NCI-H1092 (cell line): ENCODE results near the gene ATG13.
"Not testable (repeated sequence)": the region's sequence is repeated elsewhere in the genome, so short reads cannot be mapped to it uniquely, and the experiment has no call there.

Experiments used
- DNase-seq: peaks from one replicate; lab custom pipeline; 2025; lab: John Stamatoyannopoulos, UW

ATG13 gene

DNA sequence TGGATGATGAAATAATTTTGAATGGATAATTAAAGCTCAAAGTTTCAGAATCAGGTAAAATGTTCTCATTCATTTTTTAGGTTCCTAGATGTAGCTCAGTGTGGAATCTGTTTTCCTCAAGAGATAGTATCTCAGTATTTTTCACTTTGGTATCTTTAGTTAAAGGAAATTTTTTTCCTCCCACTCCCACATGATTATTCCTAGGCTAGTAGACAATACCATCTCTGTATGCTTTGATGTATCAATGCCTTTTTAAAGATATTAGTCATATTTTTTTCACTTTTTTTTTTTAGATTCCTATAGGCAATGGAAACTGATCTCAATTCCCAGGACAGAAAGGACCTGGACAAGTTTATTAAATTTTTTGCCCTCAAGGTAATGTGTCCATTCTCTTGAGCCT, 26.6 kb downstream of the ATG13 start:
- DNase-seq = no peak

DNA sequence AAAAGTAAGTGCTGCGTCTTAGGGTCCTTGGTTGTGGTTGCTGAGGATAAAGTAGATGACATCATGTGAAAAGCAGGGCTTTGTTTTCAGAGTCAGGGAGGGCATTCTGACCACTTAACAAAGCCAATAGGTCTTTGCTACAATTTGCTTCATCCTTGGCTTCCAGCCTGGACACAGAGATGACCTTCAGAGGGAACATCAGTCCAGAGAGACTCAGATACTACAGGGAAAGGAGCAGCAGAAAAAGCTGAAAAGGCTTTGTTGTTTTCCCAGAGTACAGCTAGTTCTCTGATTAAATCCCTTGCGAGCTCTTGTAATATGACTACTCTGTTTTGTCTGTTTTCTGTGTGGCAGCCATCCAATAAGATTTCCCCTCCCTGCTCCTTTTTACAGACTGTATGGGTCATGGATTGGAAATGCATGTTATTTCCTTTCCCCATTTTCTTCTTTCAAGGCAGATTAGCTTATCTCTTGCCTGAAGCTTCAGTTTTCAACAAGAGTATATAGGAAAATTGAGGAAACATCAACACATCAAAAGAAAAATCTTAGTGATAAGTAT, 31.9 kb downstream of the ATG13 start:
- DNase-seq = no peak

- DNase-seq = no peak
Measured at GRCh38 chr11:46655631-46656030, 38.3 kb downstream of the ATG13 start.

GRCh38 chr11:46657186-46657585, 39.8 kb downstream of the ATG13 start:
- no peak for DNase-seq

DNA sequence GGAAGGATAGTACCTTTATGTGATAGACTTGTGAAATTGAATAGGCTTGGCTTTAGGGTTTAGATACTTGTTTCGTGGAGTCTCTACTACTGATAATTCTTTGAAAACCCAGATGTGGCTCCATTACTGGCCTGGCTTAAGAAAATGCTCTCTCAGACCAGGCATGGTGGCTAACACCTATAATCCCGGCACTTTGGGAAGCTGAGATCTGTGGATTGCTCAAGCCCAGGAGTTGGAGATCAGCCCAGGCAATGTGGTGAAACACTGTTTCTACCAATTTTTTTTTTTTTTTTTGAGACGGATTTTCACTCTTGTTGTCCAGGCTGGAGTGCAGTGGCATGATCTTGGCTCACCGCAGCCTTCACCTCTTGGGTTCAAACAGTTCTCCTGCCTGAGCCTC, 40.9 kb downstream of the ATG13 start:
- no peak for DNase-seq

- no peak for DNase-seq
Measured at GRCh38 chr11:46659908-46660307, 42.6 kb downstream of the ATG13 start.

GRCh38 chr11:46661836-46662235, 44.5 kb downstream of the ATG13 start:
- no peak for DNase-seq

DNA sequence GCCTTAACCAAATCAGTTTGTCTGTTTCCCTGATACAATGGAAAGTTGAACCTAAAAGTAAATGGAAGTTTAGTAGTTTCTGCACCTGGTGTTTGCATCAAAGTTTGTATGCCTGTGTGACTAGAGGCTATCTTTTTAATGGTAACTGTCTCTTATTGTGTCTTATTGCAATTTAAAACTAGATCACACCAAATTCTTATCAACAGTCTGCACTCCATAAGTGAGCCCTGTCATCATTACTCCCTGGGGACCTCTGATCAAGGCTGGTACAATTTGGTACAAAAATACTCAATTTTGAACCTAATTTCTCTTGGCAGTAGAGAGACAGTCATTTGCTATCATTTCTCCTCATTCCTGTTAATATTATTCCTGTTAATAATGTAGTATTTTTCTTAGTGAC, 45.0 kb downstream of the ATG13 start:
- no peak for DNase-seq

DNA sequence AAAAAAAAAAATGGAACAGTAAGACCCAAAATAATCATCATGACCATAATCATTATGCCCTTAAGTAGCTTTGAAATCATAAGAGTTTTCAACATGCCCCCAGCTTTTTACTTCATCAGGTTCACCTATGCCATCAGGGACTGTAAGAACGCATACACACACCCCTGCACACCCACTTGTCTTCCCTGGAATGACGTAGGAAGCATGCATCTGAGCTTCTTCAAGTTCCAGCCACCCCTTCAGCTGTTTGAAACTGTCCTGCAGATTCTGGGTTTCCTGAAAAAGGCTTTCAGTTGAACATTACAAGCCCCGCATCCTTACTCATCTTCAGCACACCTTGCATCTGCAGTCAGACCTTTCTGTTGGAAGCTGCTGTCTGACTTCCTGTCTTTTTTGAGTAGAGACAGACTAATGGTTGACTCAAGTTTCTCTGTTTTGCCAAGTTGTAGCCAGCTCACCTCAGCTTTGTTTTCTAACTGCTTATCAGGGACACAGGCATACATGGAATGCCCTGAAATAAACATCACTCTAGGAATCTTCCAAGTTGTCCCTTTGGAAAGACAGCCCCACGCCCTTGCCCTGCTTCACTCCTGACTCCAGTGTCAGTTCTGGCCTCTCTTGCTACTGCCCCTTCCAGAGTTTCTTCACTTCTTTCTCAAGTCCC, 46.1 kb downstream of the ATG13 start:
- no peak for DNase-seq

DNA sequence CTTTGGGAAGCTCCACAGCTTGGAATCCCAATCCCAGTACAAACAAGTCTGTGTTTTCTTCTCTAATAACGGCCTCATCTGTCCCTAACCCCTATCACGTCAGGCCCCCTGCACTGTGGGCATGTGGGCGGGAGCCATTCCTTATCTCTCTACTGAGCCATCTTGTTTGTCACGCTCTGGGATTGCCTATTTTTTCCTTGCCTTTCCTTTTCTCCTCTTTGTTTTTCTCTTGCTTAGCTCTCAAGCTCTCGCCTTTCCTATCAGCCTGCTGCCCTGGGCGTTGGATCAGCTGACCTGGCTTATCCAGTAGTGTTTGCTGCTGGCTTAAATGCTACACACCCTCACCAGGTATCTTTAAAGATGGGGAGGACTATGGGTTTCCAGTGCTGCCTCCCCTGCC, 47.3 kb downstream of the ATG13 start:
- no peak for DNase-seq

DNA sequence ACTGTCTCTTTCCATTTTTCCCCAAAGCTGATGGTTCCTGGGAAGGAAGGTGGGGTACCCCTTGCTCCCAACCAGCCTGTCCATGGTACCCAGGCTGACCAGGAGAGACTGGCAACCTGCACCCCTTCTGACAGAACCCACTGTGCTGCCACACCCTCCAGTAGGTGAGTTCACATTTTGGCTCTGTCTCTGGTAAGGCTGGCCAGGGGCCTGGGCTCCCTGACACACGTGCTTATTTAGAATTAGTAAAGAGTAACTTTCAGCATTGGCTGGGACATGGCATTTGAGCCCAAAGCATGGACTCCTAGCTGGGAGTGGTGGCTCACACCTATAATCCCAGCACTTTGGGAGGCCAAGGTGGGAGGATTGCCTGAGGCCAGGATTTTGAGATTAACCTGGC, 48.0 kb downstream of the ATG13 start:
- no peak for DNase-seq

- no peak for DNase-seq
Measured at GRCh38 chr11:46666516-46666915, 49.2 kb downstream of the ATG13 start.

DNA sequence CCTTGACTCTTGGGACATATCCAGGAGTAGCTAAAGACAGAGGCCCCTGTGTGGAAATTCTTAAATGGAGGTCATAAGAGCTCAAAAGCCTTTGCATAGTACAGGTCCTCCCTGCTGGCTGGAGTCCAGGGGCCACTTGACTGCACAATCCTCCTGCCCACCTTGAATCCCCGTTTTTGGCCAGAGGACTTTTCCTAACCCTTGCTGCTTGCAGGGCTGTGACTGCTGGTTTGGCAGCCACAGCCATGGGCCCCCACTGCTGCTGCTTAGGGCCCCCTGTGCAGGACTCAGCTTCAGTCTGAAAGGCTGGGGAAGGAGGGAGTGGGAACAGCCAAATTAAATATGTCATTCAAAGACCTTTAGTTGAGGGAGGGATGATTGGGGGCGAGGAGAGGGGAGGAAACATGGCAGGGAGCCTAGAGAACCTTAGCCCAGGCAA, 49.7 kb downstream of the ATG13 start:
- no peak for DNase-seq

GRCh38 chr11:46668480-46669085, 51.2 kb downstream of the ATG13 start:
- DNase-seq = no peak

- no peak for DNase-seq
Measured at GRCh38 chr11:46669711-46670139, 52.4 kb downstream of the ATG13 start.

GRCh38 chr11:46670521-46670920, 53.2 kb downstream of the ATG13 start:
- not testable (repeated sequence) for DNase-seq

DNA sequence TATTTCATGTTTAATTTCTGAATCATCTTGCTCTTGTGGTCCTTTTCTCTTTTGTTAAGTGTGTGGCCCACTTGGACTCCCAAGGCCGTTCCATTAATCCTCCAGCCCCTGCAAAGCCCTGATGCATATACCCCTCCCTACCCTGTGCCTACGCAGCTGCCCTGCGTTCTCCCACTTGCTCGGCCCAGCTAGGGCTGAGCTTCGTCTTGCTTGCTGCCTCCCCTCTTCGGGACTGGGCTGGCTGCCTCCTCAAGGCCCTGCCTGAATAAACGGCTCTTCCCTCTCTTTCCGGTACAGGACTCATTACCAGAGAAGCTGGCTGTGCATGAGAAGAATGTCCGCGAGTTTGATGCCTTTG, 54.6 kb downstream of the ATG13 start:
- no peak for DNase-seq

DNA sequence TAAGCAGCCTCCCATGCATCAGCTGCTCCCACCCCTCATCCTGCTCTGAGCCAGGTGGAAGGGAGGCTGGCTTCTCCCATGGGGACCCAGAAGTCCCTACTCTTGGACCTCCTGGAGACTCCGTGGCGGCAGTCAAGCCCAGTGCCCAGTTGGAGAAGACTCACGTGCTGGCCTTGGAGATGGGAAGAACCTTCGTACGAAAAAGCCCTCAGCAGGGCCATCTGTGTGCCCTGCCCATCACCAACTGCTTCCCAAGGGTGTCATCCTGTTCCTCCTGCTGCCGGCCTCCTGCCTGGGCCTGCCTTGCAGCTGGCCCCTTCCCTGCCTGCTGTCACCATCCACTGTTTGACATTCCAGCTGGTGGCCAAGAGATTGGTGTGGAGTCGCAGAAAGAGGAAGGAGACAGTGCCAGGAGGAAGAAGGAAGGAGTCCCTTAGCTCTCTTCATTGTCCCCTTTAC, 55.1 kb downstream of the ATG13 start:
- no peak for DNase-seq

DNA sequence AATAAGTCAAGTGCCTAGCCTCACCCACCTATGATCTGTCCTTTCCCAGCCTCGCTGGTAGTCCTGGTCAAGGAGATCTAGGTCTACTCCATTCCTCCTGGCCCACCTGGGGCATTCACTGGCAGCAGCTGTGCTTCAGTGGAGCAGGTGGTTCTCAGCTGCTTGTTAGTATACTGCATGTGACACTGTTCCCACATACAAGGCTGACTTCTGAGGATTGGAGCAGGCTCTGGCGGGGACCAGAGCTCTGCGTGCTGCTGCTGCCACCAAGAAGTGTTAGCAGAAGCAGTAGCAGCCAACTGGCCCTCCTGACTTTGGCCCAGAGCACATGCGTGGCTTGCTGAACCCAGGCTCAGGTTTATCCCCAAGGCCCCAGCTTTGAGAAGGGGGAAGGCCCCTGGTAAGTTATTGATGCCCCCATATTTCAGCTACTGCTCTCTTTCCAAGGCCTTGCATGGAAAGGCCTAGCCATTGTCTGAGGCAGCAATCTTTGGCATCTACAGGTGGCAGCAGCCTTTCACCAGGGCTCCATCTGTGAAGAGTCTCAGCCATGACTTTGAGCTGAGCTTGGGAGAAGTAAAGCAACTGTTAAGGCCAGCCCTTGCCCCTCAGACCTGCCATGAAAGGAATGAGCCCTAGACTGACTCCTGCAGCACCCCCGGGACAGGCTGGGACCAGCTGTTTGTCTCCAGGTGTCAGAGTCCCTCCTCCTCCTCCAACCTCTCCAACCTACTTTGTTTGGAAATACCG, 56.5 kb downstream of the ATG13 start:
- DNase-seq = no peak

- no peak for DNase-seq
Measured at GRCh38 chr11:46674463-46675287, 57.3 kb downstream of the ATG13 start.

DNA sequence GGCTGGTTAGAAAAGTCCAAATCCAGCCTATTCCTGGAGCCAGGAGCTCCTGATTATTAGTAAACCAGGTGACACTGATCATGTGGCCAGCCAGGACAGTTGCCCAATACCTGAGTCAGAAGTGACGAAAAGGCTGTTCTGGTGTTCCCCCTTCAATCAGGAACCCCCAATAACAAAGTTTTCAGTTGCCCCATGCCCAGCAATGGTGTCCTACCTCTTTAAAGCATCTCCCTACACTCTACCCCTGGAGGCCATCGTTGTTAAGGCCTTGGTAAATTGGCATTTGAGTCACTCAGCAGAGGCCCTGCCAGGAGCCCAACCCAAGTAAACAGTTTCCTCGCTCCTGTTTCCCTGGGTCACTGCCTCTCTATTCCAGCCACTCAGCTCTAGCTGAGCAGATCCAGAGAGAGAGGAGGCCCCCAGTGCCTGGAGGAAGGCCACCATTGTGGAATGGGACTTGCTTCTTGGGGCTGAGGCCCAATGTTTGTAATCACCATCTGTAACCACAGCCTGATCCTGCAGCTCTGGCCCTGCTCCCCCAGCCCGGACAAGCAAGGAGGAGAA, 58.0 kb downstream of the ATG13 start:
- no peak for DNase-seq

DNA sequence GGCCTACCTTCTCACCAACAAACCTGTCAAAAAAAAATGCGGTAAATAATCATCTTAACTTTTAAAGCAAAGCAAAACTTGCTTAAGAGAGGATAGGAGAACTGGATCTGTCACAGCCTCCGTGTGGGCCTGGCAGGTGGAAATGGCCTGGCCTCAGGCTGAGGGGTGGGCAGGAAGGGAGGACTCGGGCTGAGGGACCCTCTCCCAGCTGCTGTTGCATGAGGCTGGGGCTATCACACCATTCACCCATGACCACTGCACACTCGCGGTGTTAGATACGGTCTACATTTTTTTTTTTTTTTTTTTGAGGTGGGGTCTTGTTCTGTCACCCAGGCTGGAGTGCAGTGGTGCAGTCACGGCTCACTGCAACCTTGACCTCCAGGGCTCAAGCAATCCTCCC, 58.6 kb downstream of the ATG13 start:
- no peak for DNase-seq
